Measurements from ENCODE around the gene VCPKMT.

- TF ChIP-seq CTCF (IDR thresholded peaks at IDR 0.05) (no peak), POLR2A (IDR thresholded peaks at IDR 0.05) (no peak)
These were observed 32.4 kb upstream of the VCPKMT start for GRCh38 chr14:50148799-50149198.

Data from adrenal gland (tissue), 5 donors.